CD4-positive, alpha-beta T cell treated with Interferon gamma for 1 hour (primary cell): Measurements from ENCODE around the gene VAT1.
"Not testable (repeated sequence)": the region's sequence is repeated elsewhere in the genome, so short reads cannot be mapped to it uniquely, and the experiment has no call there.

ENCODE experiments used
- DNase-seq: peaks from one replicate; pipeline ENCODE4 v3.0.0-alpha.2; 2020

Gene VAT1

GRCh38 chr17:43003542-43004172 is 18.5 kb downstream of the VAT1 start:
- DNase-seq, result no peak

GRCh38 chr17:43000894-43001293 is 21.3 kb downstream of the VAT1 start:
- not testable (repeated sequence) for DNase-seq

- no peak for DNase-seq
Observed at GRCh38 chr17:42999003-42999525, 23.1 kb downstream of the VAT1 start.

GRCh38 chr17:42997984-42998938 is 23.9 kb downstream of the VAT1 start, which contains the start of gene RPL27:
RPL27 (plus strand) TSS chr17:42998419; CDS start chr17:42998751, 332 bp downstream.
- peak; percentile 99 for DNase-seq

- DNase-seq, result no peak
Observed at GRCh38 chr17:42997390-42997983, 24.7 kb downstream of the VAT1 start.

GRCh38 chr17:42993913-42994312 is 28.3 kb downstream of the VAT1 start:
- not testable (repeated sequence) for DNase-seq

- DNase-seq, result no peak
Observed at GRCh38 chr17:42992872-42993271, 29.3 kb downstream of the VAT1 start.

GRCh38 chr17:42991471-42991870 is 30.7 kb downstream of the VAT1 start:
- no peak for DNase-seq

- no peak for DNase-seq
Observed at GRCh38 chr17:42989726-42990652, 32.2 kb downstream of the VAT1 start.

- DNase-seq, result no peak
Observed at GRCh38 chr17:42989141-42989540, 33.0 kb downstream of the VAT1 start.

GRCh38 chr17:42985225-42985624 is 37.0 kb downstream of the VAT1 start:
- DNase-seq, result no peak

GRCh38 chr17:42982266-42982665 is 39.9 kb downstream of the VAT1 start:
- no peak for DNase-seq

- peak; percentile 54 for DNase-seq
Observed at GRCh38 chr17:42980766-42981397, 41.3 kb downstream of the VAT1 start.

GRCh38 chr17:42980274-42980765 is 41.9 kb downstream of the VAT1 start, which contains the start of gene RUNDC1:
RUNDC1 (plus strand) TSS chr17:42980565; CDS start chr17:42980577, 12 bp downstream.
- DNase-seq, result peak; percentile 90

GRCh38 chr17:42979511-42980273 is 42.5 kb downstream of the VAT1 start, which contains the start of gene PTGES3L:
PTGES3L (minus strand) TSS chr17:42980080; CDS start chr17:42980053, 27 bp downstream.
- no peak for DNase-seq

- not testable (repeated sequence) for DNase-seq
Observed at GRCh38 chr17:42975701-42976100, 46.5 kb downstream of the VAT1 start.

- DNase-seq, result no peak
Observed at GRCh38 chr17:42975265-42975664, 46.9 kb downstream of the VAT1 start.

GRCh38 chr17:42973323-42973722 is 48.9 kb downstream of the VAT1 start:
- DNase-seq, result not testable (repeated sequence)

- no peak for DNase-seq
Observed at GRCh38 chr17:42971589-42971988, 50.6 kb downstream of the VAT1 start.

- DNase-seq, result no peak
Observed at GRCh38 chr17:42969001-42969581, 53.1 kb downstream of the VAT1 start.
